HEK293T (cell line): ENCODE results near the gene DDOST.

ENCODE experiments used
- BHLHE40 ChIP-seq: fragments of 450-650 bp; IDR thresholded peaks from 2 replicates; pipeline ENCODE4 v1.6.1; 2016; ENCODE audit warnings: mild to moderate bottlenecking, moderate library complexity, borderline replicate concordance
- CTBP1 ChIP-seq: fragments of 450-650 bp; IDR thresholded peaks from 2 replicates; pipeline ENCODE4 v1.6.1; 2016; ENCODE audit warnings: borderline replicate concordance
- FOXA1 ChIP-seq: fragments of 450-650 bp; IDR thresholded peaks from 2 replicates; pipeline ENCODE4 v1.6.1; 2016; ENCODE audit warnings: mild to moderate bottlenecking
- FOXK2 ChIP-seq: fragments of 450-650 bp; IDR thresholded peaks from 2 replicates; pipeline ENCODE4 v1.6.1; 2016; ENCODE audit warnings: mild to moderate bottlenecking
- FOXM1 ChIP-seq: fragments of 450-650 bp; IDR thresholded peaks from 2 replicates; pipeline ENCODE4 v1.6.1; 2017; ENCODE audit warnings: mild to moderate bottlenecking, borderline replicate concordance
- HDGF ChIP-seq: fragments of 450-650 bp; IDR thresholded peaks from 2 replicates; pipeline ENCODE4 v1.6.1; 2017; ENCODE audit warnings: antibody characterized with exemption, borderline replicate concordance
- LEF1 ChIP-seq: fragments of 450-650 bp; IDR thresholded peaks from 2 replicates; pipeline ENCODE4 v1.6.1; 2017; ENCODE audit warnings: mild to moderate bottlenecking, borderline replicate concordance
- NFRKB ChIP-seq: fragments of 450-650 bp; IDR thresholded peaks from 2 replicates; pipeline ENCODE4 v1.6.1; 2016; ENCODE audit warnings: mild to moderate bottlenecking, moderate library complexity
- SP1 ChIP-seq: fragments of 450-650 bp; IDR thresholded peaks from 2 replicates; pipeline ENCODE4 v1.6.1; 2017
- TARDBP ChIP-seq: fragments of 450-650 bp; IDR thresholded peaks from 2 replicates; pipeline ENCODE4 v1.6.1; 2016
- ZNF384 ChIP-seq: fragments of 450-650 bp; IDR thresholded peaks from 2 replicates; pipeline ENCODE4 v1.6.1; 2016
- TF ChIP-seq, protein P1 (sequence below): fragments of 450-650 bp; IDR thresholded peaks from 2 replicates; pipeline ENCODE4 v1.6.1; 2016

DNA sequence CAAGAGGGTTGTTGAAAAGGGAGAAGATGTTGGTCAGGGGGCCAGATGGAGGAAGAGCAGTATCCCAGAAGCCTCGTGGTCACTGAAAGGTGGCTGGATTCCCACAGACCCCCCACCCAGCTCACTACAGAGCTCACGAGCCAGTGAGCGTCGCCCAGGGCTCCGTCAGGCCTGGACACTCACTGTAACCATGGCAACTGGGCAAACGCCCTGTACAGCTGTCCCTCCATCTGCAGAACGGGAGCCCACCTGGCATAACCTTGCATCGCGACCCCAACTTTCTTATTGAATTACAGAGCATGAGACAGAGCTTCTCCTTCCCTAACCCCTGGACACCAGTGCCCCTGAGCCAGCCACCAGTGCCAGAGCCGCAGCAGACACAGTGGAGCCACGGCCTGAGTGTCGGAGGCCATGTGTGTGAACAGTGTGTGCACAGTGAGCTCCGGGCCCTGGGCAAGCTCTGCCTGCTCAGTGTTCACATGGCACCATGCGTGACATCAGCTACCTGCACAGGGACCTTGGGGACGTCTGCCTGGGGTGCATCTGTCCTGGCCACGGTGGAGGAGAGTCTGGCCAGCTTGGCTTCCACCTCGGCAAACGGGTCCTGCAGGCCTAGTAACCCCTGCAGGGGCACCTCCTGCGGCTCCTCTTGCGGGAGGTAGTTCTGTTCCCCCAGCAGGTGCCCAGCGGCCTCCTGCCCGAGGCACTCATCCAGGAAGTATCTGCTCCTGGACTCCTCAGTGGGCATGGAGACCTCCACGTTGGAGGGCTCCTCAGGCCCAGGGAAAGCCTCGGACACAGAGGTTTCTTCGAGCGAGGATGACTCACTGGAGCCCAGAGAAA, 25.9 kb upstream of the DDOST start:
- no peak for TF ChIP-seq BHLHE40
- TF ChIP-seq NFRKB, result no peak
- TF ChIP-seq FOXM1, result no peak
- no peak for TF ChIP-seq LEF1
- TF ChIP-seq SP1, result no peak
- no peak for TF ChIP-seq FOXK2
- no peak for TF ChIP-seq CTBP1
- TF ChIP-seq FOXA1, result no peak
- TF ChIP-seq, protein P1, sequence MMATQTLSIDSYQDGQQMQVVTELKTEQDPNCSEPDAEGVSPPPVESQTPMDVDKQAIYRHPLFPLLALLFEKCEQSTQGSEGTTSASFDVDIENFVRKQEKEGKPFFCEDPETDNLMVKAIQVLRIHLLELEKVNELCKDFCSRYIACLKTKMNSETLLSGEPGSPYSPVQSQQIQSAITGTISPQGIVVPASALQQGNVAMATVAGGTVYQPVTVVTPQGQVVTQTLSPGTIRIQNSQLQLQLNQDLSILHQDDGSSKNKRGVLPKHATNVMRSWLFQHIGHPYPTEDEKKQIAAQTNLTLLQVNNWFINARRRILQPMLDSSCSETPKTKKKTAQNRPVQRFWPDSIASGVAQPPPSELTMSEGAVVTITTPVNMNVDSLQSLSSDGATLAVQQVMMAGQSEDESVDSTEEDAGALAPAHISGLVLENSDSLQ, result no peak
- TF ChIP-seq ZNF384, result no peak
- no peak for TF ChIP-seq TARDBP
- TF ChIP-seq HDGF, result no peak
